ENCODE measurements around the gene CHURC1. TPM values are rescaled to one million over a fixed set of nuclear protein-coding genes. Genes with fewer than 3 reads are reported as not detected.

Gene CHURC1
- total and polyA plus RNA-seq, 2 of the 8 experiments (the other 6 are each of a cell fraction or from before 2014, with no cell fraction given), result 50.2 to 59.3 TPM

DNA sequence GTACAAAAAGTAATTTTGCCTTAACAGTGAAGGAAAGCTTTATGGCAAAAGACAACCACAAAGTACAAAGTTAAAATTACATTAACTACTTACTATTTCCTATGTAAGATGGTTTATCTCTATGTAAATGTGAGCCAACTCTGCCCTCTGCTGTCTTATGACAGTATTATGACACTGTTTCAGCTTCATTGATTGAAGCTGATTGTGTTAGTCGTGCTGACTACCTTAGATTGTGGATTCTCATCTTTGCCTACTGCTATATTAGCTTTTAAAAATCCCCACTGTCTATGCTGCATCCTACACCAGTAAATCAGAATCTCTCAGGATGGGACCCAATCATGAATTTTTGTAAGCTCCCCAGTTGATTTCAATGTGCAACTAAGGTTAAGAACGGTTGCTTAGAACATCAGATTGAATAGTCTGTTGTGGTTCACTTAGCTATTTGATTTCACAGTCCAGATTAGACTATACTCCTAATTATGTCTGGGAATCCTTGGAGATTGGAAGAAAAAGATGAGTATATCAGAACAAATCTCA lies 22.3 kb upstream of the CHURC1 start (continued):
- no peak for TF ChIP-seq CHD7 (IDR thresholded peaks at IDR 0.05; ENCODE audit: insufficient replicate concordance, low read length)
- no peak for TF ChIP-seq BCL11A (IDR thresholded peaks at IDR 0.05; ENCODE audit: low read depth in 2 of 2, low read length in 2 of 2)
- TF ChIP-seq GABPA (IDR thresholded peaks at IDR 0.05; ENCODE audit: borderline replicate concordance, insufficient read depth, low read length), result no peak
- no peak for TF ChIP-seq HDAC6 (IDR thresholded peaks at IDR 0.05; ENCODE audit: low read depth, low read length)
- no peak for TF ChIP-seq TCF12 (IDR thresholded peaks at IDR 0.05; ENCODE audit: low read depth, low read length)
- no peak for TF ChIP-seq KDM5A (IDR thresholded peaks at IDR 0.05; ENCODE audit: low read length)
- TF ChIP-seq FOSL1 (IDR thresholded peaks at IDR 0.05; ENCODE audit: insufficient read depth, low read depth, low read length), result no peak
- TF ChIP-seq SUZ12 (IDR thresholded peaks at IDR 0.05; ENCODE audit: low read length), result no peak
- no peak for TF ChIP-seq MAX (IDR thresholded peaks at IDR 0.05)
- TF ChIP-seq SIN3A (conservative IDR thresholded peaks at IDR 0.05 in 1 of 2, IDR thresholded peaks at IDR 0.05 in 1 of 2; ENCODE audit: low read depth in 1 of 2, low read length in 2 of 2), result no peak
